Measurements from ENCODE around the gene VWCE. TPM values are rescaled to one million over a fixed set of nuclear protein-coding genes. Genes with fewer than 3 reads are reported as not detected.
A peak's percentile ranks its signal among the peaks of the same experiment; 100 is the strongest.

Gene VWCE
- total RNA-seq, 2 experiments from 2014 or later, result 1.6 to 1.7 TPM

DNA sequence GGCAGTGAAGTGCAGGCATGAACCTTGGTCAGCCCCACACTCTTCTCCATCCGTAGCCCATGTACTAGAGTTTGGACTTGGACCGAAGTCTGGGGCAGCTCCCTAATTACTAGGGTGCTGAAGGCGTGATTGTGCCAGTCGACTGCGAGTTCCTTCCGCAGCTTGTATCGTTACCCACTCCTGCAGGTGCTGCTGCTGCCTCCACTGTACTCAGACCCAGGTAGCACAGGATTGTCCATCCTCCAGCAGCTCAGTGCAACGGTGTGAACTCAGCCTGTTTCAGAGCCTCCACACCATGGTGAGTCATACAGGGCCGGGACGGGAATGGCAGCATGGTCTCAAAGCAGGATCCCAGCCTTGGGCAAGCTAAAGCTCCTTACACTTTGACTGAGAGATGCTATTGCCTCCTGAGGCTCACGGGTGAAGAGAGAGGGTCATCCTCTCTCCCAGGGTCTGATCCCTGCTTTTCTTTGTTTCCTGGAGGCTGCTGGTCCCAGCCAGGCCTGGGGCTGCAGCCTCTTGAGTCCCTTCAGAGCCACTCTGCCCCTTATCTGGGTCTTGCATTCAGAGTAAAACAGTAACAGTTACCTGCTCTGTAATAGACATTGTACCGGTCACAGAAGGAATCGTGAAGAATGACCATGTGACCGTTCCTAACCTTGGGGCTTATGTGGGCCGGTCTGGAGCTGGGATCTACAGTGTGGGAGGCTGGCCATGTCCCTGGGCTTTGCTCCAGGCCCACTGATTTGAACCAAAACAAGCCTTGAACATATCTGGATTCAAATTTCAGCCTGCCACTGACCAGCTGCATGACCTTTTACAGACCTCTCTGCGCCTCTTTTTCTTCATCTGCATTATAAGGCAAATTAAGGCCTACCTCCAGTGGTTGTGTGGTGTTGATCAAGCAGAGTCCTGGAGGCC is 39.6 kb upstream of the VWCE start:
- ChIA-PET CTCF (interaction anchor here (0.6 to 4.6 kb wide), 14 partner anchors 11 to 101 kb away, joined by 3 to 88 read pairs (median 4); partner anchors contain the start of genes CYB561A3, TMEM138 and TMEM216), POLR2A (no interaction called here)
- Mint-ChIP-seq H3K9me3 (no peaks in the 10 kb centered on the region), H3K27me3 (no peaks in the 10 kb centered on the region), H3K36me3 (ENCODE audit: low read depth) (peaks cover 18% of the 10 kb centered on the region), H3K4me1 (peaks cover 61% of the 10 kb centered on the region), H3K27ac (peak overlapping the region; percentile 99), H3K4me3 (peak overlapping the region; percentile 97)
- no peak for DNase-seq

DNA sequence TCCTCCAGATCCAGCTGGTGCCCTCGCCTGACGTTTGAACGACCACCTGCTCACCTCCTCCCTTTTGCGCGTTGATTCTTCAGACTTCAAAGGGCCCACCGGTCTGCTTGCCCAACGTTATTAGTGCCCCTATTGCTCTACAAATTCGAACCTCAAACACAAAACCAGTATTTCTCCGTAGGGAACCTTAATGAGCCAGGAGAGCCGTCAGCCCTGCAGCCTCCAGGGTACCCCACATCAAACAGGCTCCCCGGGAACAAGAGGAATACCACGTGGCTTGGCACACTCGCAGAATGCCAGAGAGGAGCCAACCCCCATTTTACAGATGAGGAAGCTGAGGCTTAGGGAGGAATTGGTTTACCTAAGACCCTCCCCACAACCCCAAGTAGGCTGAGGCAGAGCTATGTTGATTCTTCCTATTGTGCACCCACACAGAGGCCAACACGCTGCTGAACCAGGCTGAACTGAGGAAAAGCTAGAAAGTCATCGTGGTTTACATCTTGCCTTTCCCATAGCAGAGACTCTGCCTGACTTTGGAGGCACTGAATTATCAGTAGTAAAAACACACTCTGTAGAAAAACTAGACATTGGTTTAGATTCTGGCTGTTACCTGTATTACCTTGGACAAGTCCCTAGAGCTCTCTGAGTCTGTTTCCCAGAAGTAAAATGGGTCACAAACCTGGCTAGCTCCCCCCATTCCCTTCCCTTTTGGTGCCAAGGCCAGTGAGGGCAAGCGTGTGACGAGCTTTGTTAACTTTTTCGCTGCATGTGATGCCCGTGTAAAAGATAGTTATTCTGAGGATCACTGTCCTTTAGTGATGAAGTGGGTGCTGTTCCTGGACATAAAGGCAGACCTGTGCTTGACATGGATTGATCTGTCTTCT is 38.7 kb upstream of the VWCE start:
- peak overlapping the region; percentile 97 for H3K4me3 Mint-ChIP-seq
- peak overlapping the region; percentile 99 for H3K27ac Mint-ChIP-seq
- CTCF ChIA-PET, result interaction anchor here (0.6 to 4.6 kb wide), 11 partner anchors 15 to 102 kb away, joined by 3 to 88 read pairs (median 4); partner anchors contain the start of genes CYB561A3, TMEM138 and TMEM216
- H3K9me3 Mint-ChIP-seq, result no peaks in the 10 kb centered on the region
- no peak for DNase-seq
- H3K4me1 Mint-ChIP-seq, result peaks cover 67% of the 10 kb centered on the region
- H3K36me3 Mint-ChIP-seq (ENCODE audit: low read depth), result peaks cover 24% of the 10 kb centered on the region
- H3K27me3 Mint-ChIP-seq, result no peaks in the 10 kb centered on the region
- POLR2A ChIA-PET, result interaction anchor here (1.2 kb wide), 1 partner anchor 29 kb away, joined by 5 read pairs; the partner anchor contains the start of gene TMEM138

DNA sequence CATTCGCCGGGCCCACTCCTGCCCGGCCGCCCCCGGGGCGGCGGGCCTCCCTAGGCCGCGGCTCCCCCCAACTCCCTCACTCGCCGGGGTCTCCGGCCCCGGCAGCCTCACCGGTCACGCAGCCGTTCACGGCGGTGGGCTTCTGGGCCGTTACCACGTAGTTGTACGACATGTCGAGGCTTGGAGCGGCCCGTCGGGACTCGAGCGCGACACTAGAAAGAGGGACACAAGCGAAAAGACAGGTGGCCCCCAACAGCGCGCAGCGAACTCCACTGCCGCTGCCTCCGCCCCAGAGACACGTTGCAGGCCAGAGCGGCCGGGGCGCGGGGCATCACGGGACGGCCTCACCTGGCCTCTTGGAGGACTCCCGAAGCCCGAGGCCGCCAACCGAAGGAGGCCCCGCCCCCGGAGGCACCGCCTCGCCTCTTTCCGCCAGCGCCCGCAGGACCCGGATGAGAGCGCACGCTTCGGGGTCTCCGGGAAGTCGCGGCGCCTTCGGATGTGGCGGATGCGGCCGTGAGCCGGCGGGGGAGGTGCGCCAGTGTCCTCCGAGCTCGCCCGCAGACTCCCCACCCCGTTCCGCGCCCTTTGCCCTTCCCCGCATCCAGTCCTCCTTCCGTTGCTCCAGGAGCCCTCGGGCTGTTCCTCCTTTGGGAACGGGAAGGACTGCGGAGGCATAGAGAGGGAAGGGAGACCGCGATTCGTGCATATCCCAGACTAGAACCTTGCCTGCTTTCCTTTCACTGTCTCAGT is 37.9 kb upstream of the VWCE start, which contains the start of the genes DDB1 and TKFC:
Gene DDB1 (minus strand): TSS at position 309 of the 753 bp plus-strand sequence. CDS start 137 bp downstream, at position 172.
Gene TKFC (plus strand): TSS at position 432 of the 753 bp plus-strand sequence. CDS start 1,501 bp downstream, outside the sequence.
- Mint-ChIP-seq H3K27me3 (no peaks in the 10 kb centered on the region), H3K9me3 (no peaks in the 10 kb centered on the region), H3K36me3 (ENCODE audit: low read depth) (peaks cover 29% of the 10 kb centered on the region), H3K27ac (peak within 1 kb of the TSS; percentile 99), H3K4me1 (peaks cover 72% of the 10 kb centered on the region), H3K4me3 (peak within 1 kb of the TSS; percentile 97)
- ChIA-PET CTCF (interaction anchor here (1.2 to 4.6 kb wide), 8 partner anchors 15 to 102 kb away, joined by 3 to 88 read pairs (median 4); partner anchors contain the start of genes CYB561A3 and TMEM138), POLR2A (interaction anchor here (1.2 kb wide), 1 partner anchor 29 kb away, joined by 5 read pairs; the partner anchor contains the start of gene TMEM138)
- DNase-seq, result peak; percentile 97

DNA sequence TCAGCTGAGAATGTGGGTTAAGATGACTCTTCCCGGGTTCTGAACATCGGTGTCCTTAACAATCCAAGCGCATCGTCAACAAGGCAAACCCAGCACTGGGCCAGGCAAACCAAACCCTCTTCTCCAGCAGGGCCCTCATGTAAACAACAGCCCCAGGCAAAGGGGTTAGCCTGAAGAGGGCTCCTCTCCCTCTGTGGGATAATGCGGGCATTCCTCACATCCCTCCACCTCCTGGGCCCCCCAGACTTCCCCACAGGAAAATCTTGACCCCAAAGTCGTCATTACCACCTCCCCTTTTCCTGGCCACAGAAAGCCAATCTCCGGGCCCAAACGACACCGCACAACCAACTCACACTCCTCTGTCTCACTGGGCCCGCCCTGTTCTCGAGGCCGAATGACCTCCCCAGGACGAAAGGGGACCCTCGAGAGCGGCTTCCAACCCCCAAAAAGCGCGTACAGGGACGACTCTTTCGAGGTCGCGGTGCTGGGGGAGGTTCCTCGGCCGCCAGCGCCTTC is 37.2 kb upstream of the VWCE start:
- no peaks in the 10 kb centered on the region for H3K9me3 Mint-ChIP-seq
- peak overlapping the region; percentile 99 for H3K27ac Mint-ChIP-seq
- DNase-seq, result peak; percentile 18
- H3K4me3 Mint-ChIP-seq, result peak overlapping the region; percentile 97
- peaks cover 72% of the 10 kb centered on the region for H3K4me1 Mint-ChIP-seq
- ChIA-PET POLR2A (no interaction called here), CTCF (interaction anchor here (1.4 kb wide), 1 partner anchor 53 kb away, joined by 5 read pairs; no protein-coding TSS in a partner anchor)
- peaks cover 33% of the 10 kb centered on the region for H3K36me3 Mint-ChIP-seq (ENCODE audit: low read depth)
- no peaks in the 10 kb centered on the region for H3K27me3 Mint-ChIP-seq

DNA sequence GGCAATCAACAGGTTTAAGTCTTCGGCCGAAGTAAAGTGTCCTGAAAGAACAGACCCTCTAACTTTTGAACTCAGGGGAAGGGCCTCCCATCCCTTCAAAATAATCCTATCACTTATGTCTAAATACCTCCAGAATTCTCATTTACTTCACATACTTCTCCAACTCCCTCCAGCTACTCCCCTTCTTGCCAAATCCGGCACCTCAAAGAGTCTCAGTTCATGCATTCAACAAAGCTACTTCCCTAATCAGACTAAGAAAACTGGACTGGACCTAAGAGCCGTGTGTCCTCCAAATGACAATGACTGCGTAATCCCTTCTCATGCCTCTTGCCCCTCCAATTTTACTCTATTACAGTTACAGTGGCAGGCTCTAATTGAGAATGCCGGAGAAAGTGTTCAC is 36.5 kb upstream of the VWCE start:
- POLR2A ChIA-PET, result no interaction called here
- peaks cover 33% of the 10 kb centered on the region for H3K36me3 Mint-ChIP-seq (ENCODE audit: low read depth)
- peak overlapping the region; percentile 99 for H3K27ac Mint-ChIP-seq
- DNase-seq, result no peak
- no peaks in the 10 kb centered on the region for H3K9me3 Mint-ChIP-seq
- CTCF ChIA-PET, result interaction anchor here (1.4 kb wide), 1 partner anchor 54 kb away, joined by 5 read pairs; no protein-coding TSS in a partner anchor
- peak overlapping the region; percentile 97 for H3K4me3 Mint-ChIP-seq
- H3K4me1 Mint-ChIP-seq, result peaks cover 66% of the 10 kb centered on the region
- H3K27me3 Mint-ChIP-seq, result no peaks in the 10 kb centered on the region

DNA sequence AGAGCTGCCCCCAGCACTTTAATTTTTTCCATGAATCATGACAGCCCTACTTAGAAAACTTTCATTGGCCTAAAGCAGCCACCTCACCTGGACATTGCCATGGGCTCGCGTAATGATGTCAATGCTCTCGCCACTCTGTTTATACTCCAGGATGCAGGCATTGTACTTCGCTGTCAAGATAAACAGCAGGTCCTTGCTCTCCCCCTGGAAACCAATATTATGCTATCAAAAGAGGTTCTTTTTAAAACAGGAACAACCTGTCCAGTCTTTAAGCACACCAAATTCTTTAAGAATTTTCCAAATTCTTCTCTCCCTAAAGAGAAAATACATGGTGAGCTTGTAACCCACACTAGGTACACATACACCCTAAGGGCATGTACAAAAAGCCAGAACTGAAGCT is 34.8 kb upstream of the VWCE start:
- no peak overlapping the region for H3K4me3 Mint-ChIP-seq
- H3K27ac Mint-ChIP-seq, result no peak overlapping the region
- no peak for DNase-seq
- ChIA-PET POLR2A (no interaction called here), CTCF (interaction anchor here (0.9 to 1.5 kb wide), 4 partner anchors 13 to 117 kb away, joined by 3 to 4 read pairs (median 3); no protein-coding TSS in a partner anchor)
- H3K9me3 Mint-ChIP-seq, result no peaks in the 10 kb centered on the region
- no peaks in the 10 kb centered on the region for H3K27me3 Mint-ChIP-seq
- H3K36me3 Mint-ChIP-seq (ENCODE audit: low read depth), result peaks cover 40% of the 10 kb centered on the region
- peaks cover 49% of the 10 kb centered on the region for H3K4me1 Mint-ChIP-seq

DNA sequence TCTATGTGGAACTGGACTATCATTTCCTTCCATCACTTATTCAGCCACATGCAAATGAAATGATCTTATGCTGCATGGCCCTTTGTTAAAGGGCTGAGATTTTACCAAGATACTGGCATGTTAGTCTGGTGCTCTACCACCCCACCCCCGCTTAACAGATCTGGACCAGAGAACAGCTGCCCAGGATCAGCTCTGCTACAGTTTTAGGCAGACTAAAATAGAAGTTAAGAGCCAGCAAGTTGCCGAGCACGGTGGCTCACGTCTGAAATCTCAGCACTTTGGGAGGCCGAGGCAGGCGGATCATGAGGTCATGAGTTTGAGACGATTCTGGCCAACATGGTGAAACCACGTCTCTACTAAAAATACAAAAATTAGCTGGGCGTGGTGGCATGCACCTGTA is 33.2 kb upstream of the VWCE start:
- H3K9me3 Mint-ChIP-seq, result no peaks in the 10 kb centered on the region
- no peak for DNase-seq
- ChIA-PET POLR2A (no interaction called here), CTCF (interaction anchor here (0.5 to 1.2 kb wide), 3 partner anchors 54 to 263 kb away, joined by 3 read pairs; no protein-coding TSS in a partner anchor)
- H3K4me1 Mint-ChIP-seq, result peaks cover 35% of the 10 kb centered on the region
- H3K4me3 Mint-ChIP-seq, result no peak overlapping the region
- peaks cover 51% of the 10 kb centered on the region for H3K36me3 Mint-ChIP-seq (ENCODE audit: low read depth)
- no peaks in the 10 kb centered on the region for H3K27me3 Mint-ChIP-seq
- H3K27ac Mint-ChIP-seq, result no peak overlapping the region

DNA sequence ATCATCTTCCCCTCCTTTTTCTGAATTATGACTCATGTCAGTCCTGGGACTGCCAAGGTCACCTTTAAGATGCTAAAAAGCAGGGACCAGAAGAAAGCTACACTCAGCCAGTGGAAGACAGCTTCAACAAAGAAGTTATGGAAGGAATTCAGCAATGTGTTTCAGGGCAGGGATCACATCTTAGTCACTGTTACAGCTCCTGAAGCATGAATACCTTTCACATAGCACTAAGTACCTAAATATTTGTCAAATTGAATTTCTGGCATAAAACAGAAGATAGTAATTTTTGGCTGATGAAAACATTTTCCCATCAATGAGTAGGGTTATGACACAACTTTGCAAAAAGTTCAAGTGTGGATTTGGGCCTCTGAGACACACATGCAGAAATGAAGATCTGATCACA is 32.6 kb upstream of the VWCE start:
- peaks cover 55% of the 10 kb centered on the region for H3K36me3 Mint-ChIP-seq (ENCODE audit: low read depth)
- no peak for DNase-seq
- no peaks in the 10 kb centered on the region for H3K9me3 Mint-ChIP-seq
- no peak overlapping the region for H3K27ac Mint-ChIP-seq
- POLR2A ChIA-PET, result no interaction called here
- no peak overlapping the region for H3K4me3 Mint-ChIP-seq
- CTCF ChIA-PET, result interaction anchor here (0.5 to 2.8 kb wide), 7 partner anchors 9 to 345 kb away, joined by 3 to 11 read pairs (median 3); no protein-coding TSS in a partner anchor
- H3K4me1 Mint-ChIP-seq, result peaks cover 34% of the 10 kb centered on the region
- H3K27me3 Mint-ChIP-seq, result no peaks in the 10 kb centered on the region

DNA sequence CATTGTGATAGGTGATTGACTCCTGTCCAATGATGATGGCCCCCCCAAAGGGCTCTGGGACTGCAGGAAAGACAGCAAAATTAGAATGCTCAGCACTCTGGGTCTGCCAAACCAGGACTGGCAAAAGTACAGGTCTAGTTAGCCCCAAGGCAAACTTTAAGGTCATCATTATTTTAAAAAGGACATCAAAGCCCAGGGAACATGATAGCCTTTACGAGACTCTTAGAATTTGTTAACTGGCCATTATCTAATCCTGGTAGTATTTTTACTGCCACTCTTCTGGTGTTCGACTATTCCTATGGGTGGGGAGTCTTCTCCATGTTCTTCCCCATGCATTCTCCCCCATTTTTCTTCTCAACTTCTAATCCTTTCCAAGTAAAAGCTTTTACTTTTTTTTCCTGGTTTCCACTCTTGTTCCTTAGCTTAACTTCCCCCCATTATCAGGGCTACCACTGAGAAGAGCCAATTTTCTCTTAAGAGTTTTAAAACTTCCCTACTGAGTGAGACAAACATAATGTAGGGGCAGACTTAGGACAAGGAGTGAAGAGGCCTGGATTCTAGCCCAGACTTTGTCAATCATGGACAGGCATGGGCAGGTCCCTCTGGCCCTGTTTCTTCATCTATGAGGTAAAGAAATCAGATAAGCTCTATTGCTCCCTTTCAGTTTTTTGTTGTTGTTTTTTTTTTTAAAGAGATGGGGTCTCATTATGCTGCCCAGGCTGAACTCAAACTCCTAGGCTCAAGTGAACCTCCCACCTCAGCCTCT is 30.7 kb upstream of the VWCE start:
- Mint-ChIP-seq H3K27ac (no peak overlapping the region), H3K4me3 (no peak overlapping the region), H3K36me3 (ENCODE audit: low read depth) (peaks cover 56% of the 10 kb centered on the region), H3K4me1 (peaks cover 19% of the 10 kb centered on the region), H3K9me3 (no peaks in the 10 kb centered on the region), H3K27me3 (no peaks in the 10 kb centered on the region)
- no peak for DNase-seq
- CTCF ChIA-PET, result interaction anchor here (0.6 to 2.8 kb wide), 2 partner anchors 11 to 96 kb away, joined by 4 to 11 read pairs; no protein-coding TSS in a partner anchor
- POLR2A ChIA-PET, result no interaction called here

DNA sequence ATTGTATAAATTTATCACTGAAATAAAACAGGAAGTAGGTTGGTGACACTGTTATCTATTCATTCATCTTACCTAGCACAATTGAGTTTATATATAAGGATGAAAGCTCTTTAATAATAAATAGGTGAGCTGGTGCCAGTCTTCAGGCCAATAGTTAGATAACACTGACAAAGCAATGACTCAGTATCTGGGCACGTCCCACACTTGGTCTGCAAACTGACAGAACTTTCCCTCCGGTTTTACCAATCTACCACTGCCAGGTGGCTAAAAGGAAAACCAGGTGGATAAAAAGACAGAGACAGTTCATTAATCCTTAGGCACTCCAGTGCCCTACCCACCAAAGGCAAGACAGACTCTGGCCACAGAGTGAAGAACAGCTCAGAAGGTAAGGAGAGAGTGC is 20.1 kb upstream of the VWCE start:
- CTCF ChIA-PET, result interaction anchor here (1.0 to 2.0 kb wide), 2 partner anchors 15 to 21 kb away, joined by 3 to 5 read pairs; no protein-coding TSS in a partner anchor
- POLR2A ChIA-PET, result no interaction called here
- no peaks in the 10 kb centered on the region for H3K27me3 Mint-ChIP-seq
- no peak overlapping the region for H3K27ac Mint-ChIP-seq
- no peaks in the 10 kb centered on the region for H3K4me1 Mint-ChIP-seq
- DNase-seq, result no peak
- no peaks in the 10 kb centered on the region for H3K9me3 Mint-ChIP-seq
- H3K36me3 Mint-ChIP-seq (ENCODE audit: low read depth), result peaks cover 52% of the 10 kb centered on the region
- H3K4me3 Mint-ChIP-seq, result no peak overlapping the region

DNA sequence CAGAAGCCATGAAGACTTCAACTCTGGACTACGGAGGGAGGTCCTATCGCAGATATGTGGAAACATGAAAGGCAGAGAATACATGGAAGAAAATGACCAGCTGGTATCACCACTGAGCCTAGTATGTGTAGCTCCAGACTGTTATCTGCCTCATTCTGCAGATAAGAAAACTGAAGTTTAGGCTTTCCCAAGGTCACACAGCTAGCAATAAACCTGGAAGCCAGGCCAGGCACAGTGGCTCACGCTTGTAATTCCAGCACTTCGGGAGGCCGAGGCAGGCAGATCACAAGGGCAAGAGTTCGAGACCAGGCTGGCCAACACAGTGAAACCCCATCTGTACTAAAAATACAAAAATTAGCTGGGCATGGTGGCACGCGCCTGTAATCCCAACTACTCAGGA is 15.6 kb upstream of the VWCE start:
- CTCF ChIA-PET, result interaction anchor here (0.9 to 1.4 kb wide), 3 partner anchors 17 to 74 kb away, joined by 3 read pairs; no protein-coding TSS in a partner anchor
- H3K4me3 Mint-ChIP-seq, result no peak overlapping the region
- peaks cover 38% of the 10 kb centered on the region for H3K36me3 Mint-ChIP-seq (ENCODE audit: low read depth)
- POLR2A ChIA-PET, result no interaction called here
- no peaks in the 10 kb centered on the region for H3K9me3 Mint-ChIP-seq
- H3K27me3 Mint-ChIP-seq, result no peaks in the 10 kb centered on the region
- no peak for DNase-seq
- no peaks in the 10 kb centered on the region for H3K4me1 Mint-ChIP-seq
- H3K27ac Mint-ChIP-seq, result no peak overlapping the region

All from activated CD4-positive, alpha-beta T cell treated with anti-CD3 and anti-CD28 coated beads, Interleukin-2, amount 10 ng/mL, durations not matched to agents 7 days and 5 days (primary cell).